ENCODE results near the gene DUSP10.

Gene DUSP10

GRCh38 chr1:221687836-221688487, 53.9 kb downstream of the DUSP10 start:
- no peak for TF ChIP-seq CTCF (conservative IDR thresholded peaks at IDR 0.05; ENCODE audit: low read length)
- TF ChIP-seq EZH2phosphoT487 (IDR thresholded peaks at IDR 0.05; ENCODE audit: borderline replicate concordance) = peak; percentile 35; the same call in 1 of the 2 replicates

GRCh38 chr1:221683681-221684080, 58.2 kb downstream of the DUSP10 start:
- Histone ChIP-seq H2AFZ (ENCODE audit: low read length) (no peak overlapping the region), H3K79me2 (ENCODE audit: insufficient read depth, low read length) (no peaks in the 10 kb centered on the region), H4K20me1 (ENCODE audit: insufficient read depth, low read length, poor library complexity, severe bottlenecking) (no peaks in the 10 kb centered on the region), H3F3A (ENCODE audit: low read depth) (peaks cover 13% of the 10 kb centered on the region; the same call in 1 of the 2 replicates), H3K4me2 (ENCODE audit: low read depth, low read length, poor library complexity, severe bottlenecking) (no peak overlapping the region), H3K36me3 (ENCODE audit: insufficient read depth, low read length) (no peaks in the 10 kb centered on the region), H3K9ac (ENCODE audit: low read depth, low read length, poor library complexity, severe bottlenecking) (no peak overlapping the region), H3K27me3 (ENCODE audit: insufficient read depth, low read length, poor library complexity, severe bottlenecking) (no peaks in the 10 kb centered on the region), H3K9me2 (replicated peaks; ENCODE audit: low read depth, low read length) (no peaks in the 10 kb centered on the region), H3K4me3 (ENCODE audit: low read length, poor library complexity, severe bottlenecking) (no peak overlapping the region), H3K9me3 (ENCODE audit: insufficient read depth, low read depth, low read length) (peaks cover 7% of the 10 kb centered on the region), H3K4me1 (ENCODE audit: insufficient read depth, low read length, poor library complexity, severe bottlenecking) (peaks cover 30% of the 10 kb centered on the region)
- TF ChIP-seq EZH2phosphoT487 (IDR thresholded peaks at IDR 0.05; ENCODE audit: borderline replicate concordance) (no peak), CTCF (conservative IDR thresholded peaks at IDR 0.05; ENCODE audit: low read length) (no peak)

More at GRCh38 chr1:221687836-221688487, 53.9 kb downstream of the DUSP10 start:
- Histone ChIP-seq H3K4me3 (ENCODE audit: low read length, poor library complexity, severe bottlenecking) (peak overlapping the region; percentile 63), H3K4me1 (ENCODE audit: insufficient read depth, low read length, poor library complexity, severe bottlenecking) (peaks cover 59% of the 10 kb centered on the region), H3K9ac (ENCODE audit: low read depth, low read length, poor library complexity, severe bottlenecking) (peak overlapping the region; percentile 68), H2AFZ (ENCODE audit: low read length) (no peak overlapping the region), H3K36me3 (ENCODE audit: insufficient read depth, low read length) (no peaks in the 10 kb centered on the region), H3K4me2 (ENCODE audit: low read depth, low read length, poor library complexity, severe bottlenecking) (peak overlapping the region; percentile 85), H3K27me3 (ENCODE audit: insufficient read depth, low read length, poor library complexity, severe bottlenecking) (no peaks in the 10 kb centered on the region), H3K9me2 (replicated peaks; ENCODE audit: low read depth, low read length) (no peaks in the 10 kb centered on the region), H3K79me2 (ENCODE audit: insufficient read depth, low read length) (no peaks in the 10 kb centered on the region), H3F3A (ENCODE audit: low read depth) (peaks cover 17% of the 10 kb centered on the region; the same call in 1 of the 2 replicates), H3K9me3 (ENCODE audit: insufficient read depth, low read depth, low read length) (no peaks in the 10 kb centered on the region), H4K20me1 (ENCODE audit: insufficient read depth, low read length, poor library complexity, severe bottlenecking) (no peaks in the 10 kb centered on the region)

GRCh38 chr1:221680085-221680484, 61.8 kb downstream of the DUSP10 start:
- TF ChIP-seq CTCF (conservative IDR thresholded peaks at IDR 0.05; ENCODE audit: low read length) (no peak), EZH2phosphoT487 (IDR thresholded peaks at IDR 0.05; ENCODE audit: borderline replicate concordance) (no peak)
- Histone ChIP-seq H2AFZ (ENCODE audit: low read length) (no peak overlapping the region), H3K4me1 (ENCODE audit: insufficient read depth, low read length, poor library complexity, severe bottlenecking) (peaks cover 11% of the 10 kb centered on the region)

More at GRCh38 chr1:221680085-221680484, 61.8 kb downstream of the DUSP10 start:
- H3F3A ChIP-seq (ENCODE audit: low read depth) = no peaks in the 10 kb centered on the region
- H3K9me3 ChIP-seq (ENCODE audit: insufficient read depth, low read depth, low read length) = peaks cover 7% of the 10 kb centered on the region
- no peaks in the 10 kb centered on the region for H3K9me2 ChIP-seq (replicated peaks; ENCODE audit: low read depth, low read length)
- no peak overlapping the region for H3K9ac ChIP-seq (ENCODE audit: low read depth, low read length, poor library complexity, severe bottlenecking)
- no peaks in the 10 kb centered on the region for H3K27me3 ChIP-seq (ENCODE audit: insufficient read depth, low read length, poor library complexity, severe bottlenecking)
- no peak overlapping the region for H3K4me3 ChIP-seq (ENCODE audit: low read length, poor library complexity, severe bottlenecking)
- H4K20me1 ChIP-seq (ENCODE audit: insufficient read depth, low read length, poor library complexity, severe bottlenecking) = no peaks in the 10 kb centered on the region
- no peaks in the 10 kb centered on the region for H3K79me2 ChIP-seq (ENCODE audit: insufficient read depth, low read length)
- no peaks in the 10 kb centered on the region for H3K36me3 ChIP-seq (ENCODE audit: insufficient read depth, low read length)
- no peak overlapping the region for H3K4me2 ChIP-seq (ENCODE audit: low read depth, low read length, poor library complexity, severe bottlenecking)
